HG02981 (cell line): ENCODE data around the gene SLC44A5.
"Not testable (repeated sequence)": the region's sequence is repeated elsewhere in the genome, so short reads cannot be mapped to it uniquely, and the experiment has no call there.

ENCODE experiments used
- ATAC-seq: cut with Tn5 transposase; IDR thresholded peaks from one replicate; pipeline ENCODE4 v1.9.1; 2021; ENCODE audit warnings: mild to moderate bottlenecking, moderate library complexity; ENCODE audit not compliant: unreplicated experiment

SLC44A5 gene

DNA sequence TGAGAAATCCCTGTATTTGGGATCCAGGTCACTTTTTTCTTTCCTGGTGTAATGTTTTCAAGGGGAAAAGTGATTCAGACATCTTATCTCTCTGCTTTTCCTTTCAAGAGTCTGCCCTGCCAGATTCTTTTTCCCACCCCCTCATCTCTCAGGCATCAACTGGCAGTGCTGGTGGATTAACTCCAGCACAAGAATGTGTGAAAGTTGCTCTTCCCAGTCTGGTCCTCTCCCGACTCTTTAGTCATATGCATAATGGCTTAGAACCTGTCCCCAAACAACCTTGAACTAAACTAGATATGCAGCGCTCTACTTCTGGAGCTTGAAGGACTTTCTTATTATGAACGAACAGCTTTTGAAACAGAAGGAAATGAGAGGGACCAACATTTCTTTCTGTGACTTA lies 88.5 kb downstream of the SLC44A5 start:
- no peak for ATAC-seq

DNA sequence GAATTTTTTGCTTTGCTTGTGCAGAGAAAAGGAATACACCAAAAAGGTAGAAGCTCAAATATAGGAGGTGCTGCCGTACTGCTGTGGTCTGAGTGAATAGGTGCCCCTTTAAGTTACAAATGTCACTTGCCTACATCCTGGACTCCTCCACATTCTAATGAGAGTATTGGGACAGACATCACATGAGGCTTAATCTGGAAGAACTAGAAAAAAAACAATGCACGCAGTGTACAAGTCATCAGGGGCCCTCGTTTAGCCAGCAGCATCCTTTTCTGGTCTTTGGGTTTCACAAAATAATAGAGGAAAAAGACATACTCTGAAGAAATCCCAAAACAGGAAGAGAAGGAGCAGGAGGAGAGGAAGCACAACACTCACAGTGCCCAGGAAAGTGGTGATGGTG lies 89.3 kb downstream of the SLC44A5 start:
- no peak for ATAC-seq

- no peak for ATAC-seq
These were observed 89.9 kb downstream of the SLC44A5 start for GRCh38 chr1:75520862-75521475.

GRCh38 chr1:75519651-75520427 lies 91.1 kb downstream of the SLC44A5 start:
- no peak for ATAC-seq

GRCh38 chr1:75518686-75519085 lies 92.2 kb downstream of the SLC44A5 start:
- no peak for ATAC-seq

DNA sequence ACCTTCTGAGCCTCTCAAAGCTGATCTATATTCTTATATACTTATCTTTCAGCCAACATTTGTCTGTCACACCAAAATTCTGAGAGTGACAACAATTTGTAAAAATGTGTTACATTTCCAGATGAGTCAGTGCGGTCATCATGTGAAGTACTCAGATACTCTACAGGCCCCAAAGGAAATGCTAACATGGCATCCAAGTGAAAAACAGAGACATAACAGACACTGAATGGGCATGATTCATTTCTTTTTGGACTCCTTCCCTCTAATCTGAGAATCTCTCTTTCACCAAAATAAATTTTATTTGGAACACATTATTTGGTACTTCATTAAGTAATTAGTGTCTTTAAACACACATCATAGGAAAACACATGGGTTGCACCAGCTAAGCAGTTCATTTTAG lies 96.6 kb downstream of the SLC44A5 start:
- ATAC-seq = no peak

- ATAC-seq = no peak
These were observed 103.9 kb downstream of the SLC44A5 start for GRCh38 chr1:75506976-75507375.

DNA sequence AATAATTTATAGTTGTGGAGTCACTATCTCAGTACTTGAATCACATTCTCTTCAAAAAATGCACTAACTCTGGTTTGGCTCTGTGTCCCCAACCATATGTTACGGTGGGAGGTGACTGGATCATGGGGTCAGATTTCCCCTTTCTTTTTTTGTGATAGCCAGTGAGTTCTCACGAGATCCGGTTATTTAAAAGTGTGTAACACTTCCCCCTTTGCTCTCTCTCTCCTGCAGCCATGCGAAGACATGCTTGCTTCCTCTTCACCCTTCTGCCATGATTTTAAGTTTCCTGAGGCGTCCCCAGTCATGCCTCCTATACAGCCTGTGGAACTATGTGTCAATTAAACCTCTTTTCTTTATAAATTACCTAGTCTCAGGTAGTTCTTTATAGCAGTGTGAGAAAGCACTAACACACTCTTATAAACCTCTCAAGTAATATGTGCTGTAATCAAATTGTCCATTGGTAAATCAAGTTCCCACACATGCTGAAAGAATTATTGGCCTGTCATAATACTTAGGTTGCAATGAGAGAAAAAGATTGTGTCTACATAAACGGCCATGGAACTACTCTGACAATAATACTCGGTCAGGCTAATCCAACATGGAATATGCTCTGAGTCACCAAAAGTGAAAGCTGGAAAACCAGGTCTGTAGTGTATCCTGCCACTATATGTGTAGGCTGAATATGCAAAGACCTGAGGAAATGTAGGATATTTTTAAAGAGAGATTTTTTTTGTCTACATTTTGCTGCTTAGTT lies 107.5 kb downstream of the SLC44A5 start:
- no peak for ATAC-seq

DNA sequence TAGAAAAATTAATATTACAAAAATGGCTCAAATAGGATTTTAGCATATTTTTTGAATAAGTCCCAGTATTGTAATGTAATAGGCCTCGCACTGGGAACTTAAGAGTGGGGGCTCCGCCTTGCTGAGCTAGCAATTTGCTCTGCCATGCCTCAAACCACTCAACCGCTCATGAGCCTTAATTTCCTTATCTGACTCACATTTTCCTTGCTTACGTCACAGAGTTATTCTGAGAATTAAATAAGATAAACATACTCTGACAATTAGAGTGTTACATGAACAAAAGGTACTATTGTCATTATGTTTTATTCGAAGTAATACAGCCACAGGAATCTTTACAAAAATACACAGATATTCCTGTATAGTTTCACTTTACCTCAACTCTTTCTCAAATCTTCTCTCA lies 108.1 kb downstream of the SLC44A5 start:
- ATAC-seq = no peak

GRCh38 chr1:75501577-75502295 lies 109.2 kb downstream of the SLC44A5 start:
- no peak for ATAC-seq

- ATAC-seq = no peak
These were observed 118.9 kb downstream of the SLC44A5 start for GRCh38 chr1:75492011-75492410.

- no peak for ATAC-seq
These were observed 123.5 kb downstream of the SLC44A5 start for GRCh38 chr1:75487399-75487798.

DNA sequence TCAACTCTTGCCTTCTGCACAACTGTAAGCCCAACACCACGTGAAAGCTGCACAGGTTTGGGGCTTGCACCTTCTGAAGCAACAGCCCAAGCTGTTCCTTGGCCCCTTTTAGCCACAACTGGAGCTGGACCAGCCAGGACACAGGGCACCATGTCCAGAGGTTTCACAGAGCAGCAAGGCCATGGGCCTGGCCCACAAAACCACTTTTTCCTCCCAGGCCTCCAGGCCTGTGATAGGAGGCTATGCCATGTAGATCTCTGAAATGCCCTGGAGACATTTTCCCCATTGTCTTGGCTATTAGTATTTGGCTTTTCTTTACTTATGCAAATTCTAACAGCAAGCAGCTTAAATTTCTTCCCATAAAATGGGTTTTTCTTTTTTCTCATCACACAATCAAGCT lies 126.1 kb downstream of the SLC44A5 start:
- ATAC-seq = no peak

GRCh38 chr1:75482951-75483350 lies 128.0 kb downstream of the SLC44A5 start:
- no peak for ATAC-seq

DNA sequence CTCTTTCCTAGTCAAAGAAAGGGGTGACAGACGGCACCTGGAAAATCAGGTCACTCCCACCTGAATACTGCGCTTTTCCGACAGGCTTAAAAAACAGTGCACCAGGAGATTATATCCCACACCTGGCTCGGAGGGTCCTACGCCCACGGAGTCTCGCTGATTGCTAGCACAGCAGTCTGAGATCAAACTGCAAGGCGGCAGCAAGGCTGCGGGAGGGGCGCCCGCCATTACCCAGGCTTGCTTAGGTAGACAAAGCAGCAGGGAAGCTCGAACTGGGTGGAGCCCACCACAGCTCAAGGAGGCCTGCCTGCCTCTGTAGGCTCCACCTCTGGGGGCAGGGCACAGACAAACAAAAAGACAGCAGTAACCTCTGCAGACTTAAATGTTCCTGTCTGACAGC lies 134.4 kb downstream of the SLC44A5 start:
- not testable (repeated sequence) for ATAC-seq

DNA sequence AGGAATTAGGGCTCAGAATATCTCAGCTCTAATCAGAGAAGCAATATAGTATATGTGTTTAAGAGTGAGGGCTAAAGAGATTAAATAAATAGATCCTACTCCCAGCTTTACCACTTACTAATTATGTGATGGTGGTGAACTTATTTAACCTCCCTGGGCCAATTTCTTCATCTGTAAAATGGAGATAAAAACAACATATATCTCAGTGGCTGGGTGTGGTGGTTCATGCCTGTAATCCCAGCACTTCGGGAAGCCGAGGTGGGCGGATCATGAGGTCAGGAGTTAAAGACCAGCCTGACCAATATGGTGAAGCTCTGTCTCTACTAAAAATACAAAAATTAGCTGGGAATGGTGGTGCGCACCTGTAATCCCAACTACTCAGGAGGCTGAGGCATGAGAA lies 135.2 kb downstream of the SLC44A5 start:
- no peak for ATAC-seq

- ATAC-seq = no peak
These were observed 137.8 kb downstream of the SLC44A5 start for GRCh38 chr1:75472971-75473603.

- ATAC-seq = no peak
These were observed 138.6 kb downstream of the SLC44A5 start for GRCh38 chr1:75472089-75472970.

DNA sequence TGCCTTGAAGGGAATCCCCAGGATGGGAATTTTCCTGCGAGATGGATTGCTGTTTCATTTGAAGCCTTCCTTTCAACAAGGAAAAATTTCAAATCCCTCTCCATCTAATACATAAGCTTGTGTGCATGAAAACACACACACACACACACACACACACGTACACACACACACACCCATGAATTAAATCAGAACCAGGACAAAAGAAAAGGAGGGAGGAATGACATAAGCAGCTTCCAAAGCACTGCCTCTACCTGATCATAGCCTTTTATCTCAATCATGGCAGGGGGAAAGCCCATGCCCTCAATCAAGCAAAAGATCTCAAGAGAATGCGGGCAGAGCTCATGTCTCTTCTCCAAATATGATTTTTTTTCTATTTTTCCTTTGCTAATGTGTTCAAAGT lies 139.7 kb downstream of the SLC44A5 start:
- no peak for ATAC-seq

GRCh38 chr1:75470448-75470847 lies 140.5 kb downstream of the SLC44A5 start:
- ATAC-seq = no peak
